ENCODE data around the gene CEP72.
"Not testable (repeated sequence)": the region's sequence is repeated elsewhere in the genome, so short reads cannot be mapped to it uniquely, and the experiment has no call there.

The CEP72 gene

GRCh38 chr5:601771-602465, 10.2 kb upstream of the CEP72 start:
- no peak for DNase-seq

- DNase-seq = no peak
Measured at GRCh38 chr5:602466-603035, 9.6 kb upstream of the CEP72 start.

- no peak for DNase-seq
Measured at GRCh38 chr5:603081-603998, 8.8 kb upstream of the CEP72 start.

- DNase-seq = no peak
Measured at GRCh38 chr5:604391-604831, 7.7 kb upstream of the CEP72 start.

GRCh38 chr5:605090-605489, 7.0 kb upstream of the CEP72 start:
- not testable (repeated sequence) for DNase-seq

GRCh38 chr5:606061-606460, 6.1 kb upstream of the CEP72 start:
- DNase-seq = no peak

- no peak for DNase-seq
Measured at GRCh38 chr5:606526-607399, 5.4 kb upstream of the CEP72 start.

- no peak for DNase-seq
Measured at GRCh38 chr5:607541-608428, 4.4 kb upstream of the CEP72 start.

- DNase-seq = no peak
Measured at GRCh38 chr5:608429-609370, 3.4 kb upstream of the CEP72 start.

GRCh38 chr5:609506-609905, 2.6 kb upstream of the CEP72 start:
- DNase-seq = no peak

- no peak for DNase-seq
Measured at GRCh38 chr5:610011-610743, 2.0 kb upstream of the CEP72 start.

- DNase-seq = no peak
Measured at GRCh38 chr5:610744-611730, 1.1 kb upstream of the CEP72 start.

- no peak for DNase-seq
Measured at GRCh38 chr5:612498-613424, 621 bp downstream of the CEP72 start.

- DNase-seq = no peak
Measured at GRCh38 chr5:616484-617039, 4.4 kb downstream of the CEP72 start.

- DNase-seq = no peak
Measured at GRCh38 chr5:617896-618295, 5.8 kb downstream of the CEP72 start.

GRCh38 chr5:618450-618849, 6.3 kb downstream of the CEP72 start:
- no peak for DNase-seq

- peak; percentile 11 for DNase-seq
Measured at GRCh38 chr5:619444-619843, 7.3 kb downstream of the CEP72 start.
